M059J (cell line): ENCODE data around the gene PDLIM5. TPM values are rescaled to one million over a fixed set of nuclear protein-coding genes. Genes with fewer than 3 reads are reported as not detected.
"Not testable (repeated sequence)": the region's sequence is repeated elsewhere in the genome, so short reads cannot be mapped to it uniquely, and the experiment has no call there.

ENCODE experiments used
- DNase-seq: peaks from one replicate; pipeline ENCODE4 v3.0.0-alpha.2; 2012; ENCODE audit warnings: low read depth
- total RNA-seq: library from RNA; depleted of rRNA; stranded (reverse); fragments of >200 nt; shearing (Covaris generic); gene quantifications from 2 replicates; pipeline ENCODE4 v1.2.3, GENCODE V29; 2014; rRNA removed

The PDLIM5 gene, protein sequence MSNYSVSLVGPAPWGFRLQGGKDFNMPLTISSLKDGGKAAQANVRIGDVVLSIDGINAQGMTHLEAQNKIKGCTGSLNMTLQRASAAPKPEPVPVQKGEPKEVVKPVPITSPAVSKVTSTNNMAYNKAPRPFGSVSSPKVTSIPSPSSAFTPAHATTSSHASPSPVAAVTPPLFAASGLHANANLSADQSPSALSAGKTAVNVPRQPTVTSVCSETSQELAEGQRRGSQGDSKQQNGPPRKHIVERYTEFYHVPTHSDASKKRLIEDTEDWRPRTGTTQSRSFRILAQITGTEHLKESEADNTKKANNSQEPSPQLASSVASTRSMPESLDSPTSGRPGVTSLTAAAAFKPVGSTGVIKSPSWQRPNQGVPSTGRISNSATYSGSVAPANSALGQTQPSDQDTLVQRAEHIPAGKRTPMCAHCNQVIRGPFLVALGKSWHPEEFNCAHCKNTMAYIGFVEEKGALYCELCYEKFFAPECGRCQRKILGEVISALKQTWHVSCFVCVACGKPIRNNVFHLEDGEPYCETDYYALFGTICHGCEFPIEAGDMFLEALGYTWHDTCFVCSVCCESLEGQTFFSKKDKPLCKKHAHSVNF
- total RNA-seq = 49.8 and 54.3 TPM in 2 replicates

DNA sequence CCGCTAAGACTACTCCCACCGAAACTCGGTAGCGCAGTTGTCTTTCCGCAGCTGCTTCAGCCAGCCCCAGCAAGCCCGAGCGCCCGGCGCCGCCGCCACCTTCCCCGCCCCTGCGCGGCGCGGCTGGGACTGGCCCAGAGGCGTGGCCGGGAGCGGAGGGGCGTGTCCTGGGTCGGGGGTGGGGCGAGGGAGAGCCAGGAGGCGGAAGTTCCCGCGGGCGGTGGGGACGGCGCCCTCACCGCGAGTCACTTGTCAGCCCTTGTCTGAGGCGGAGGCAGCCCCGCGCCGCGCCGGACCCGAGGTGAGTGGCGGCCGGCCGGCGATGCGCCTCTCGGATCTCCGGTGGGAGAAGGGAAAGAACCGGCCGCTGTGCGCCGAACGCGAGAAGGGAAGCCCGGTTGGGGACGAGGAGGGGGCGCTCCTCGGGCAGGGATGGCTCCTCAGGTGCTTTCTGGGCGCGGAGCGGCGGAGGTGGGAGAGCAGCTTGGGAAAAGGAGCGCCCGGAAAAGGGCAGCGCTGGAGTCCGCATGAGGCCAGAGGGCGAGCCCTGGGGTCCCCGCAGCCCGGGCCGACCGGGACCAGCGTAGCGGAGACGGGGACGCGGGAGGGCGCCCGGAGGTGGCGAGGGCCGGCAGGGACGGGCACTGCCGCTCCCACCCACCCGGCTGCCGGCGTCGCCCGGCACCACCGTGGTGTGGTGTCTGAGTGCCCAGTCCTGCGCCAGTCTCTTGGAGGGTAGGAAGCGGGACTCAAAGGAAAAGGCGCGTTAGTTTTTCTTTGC, at the start of gene PDLIM5:
TSS of gene PDLIM5 (plus strand) at position 248 of the 781 bp plus-strand sequence. CDS start 3,347 bp downstream, outside the sequence.
- DNase-seq = peak; percentile 84

DNA sequence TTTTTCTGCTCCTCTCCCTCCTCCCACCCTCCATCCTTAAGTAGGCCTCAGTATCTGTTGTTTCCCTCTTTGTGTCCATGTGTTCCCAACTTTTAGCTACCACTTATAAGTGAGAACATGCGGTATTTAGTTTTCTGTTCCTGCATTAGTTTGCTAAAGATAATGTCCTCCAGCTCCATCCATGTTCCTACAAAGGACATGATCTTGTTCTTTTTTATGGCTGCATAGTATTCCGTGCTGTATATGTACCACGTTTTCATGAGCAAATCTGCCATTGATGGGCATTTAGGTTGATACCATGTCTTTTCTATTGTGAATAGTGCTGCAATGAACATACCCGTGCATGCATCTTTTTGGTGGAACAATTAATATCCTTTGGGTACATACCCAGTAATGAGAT, 49.3 kb upstream of the PDLIM5 start:
- DNase-seq = not testable (repeated sequence)

DNA sequence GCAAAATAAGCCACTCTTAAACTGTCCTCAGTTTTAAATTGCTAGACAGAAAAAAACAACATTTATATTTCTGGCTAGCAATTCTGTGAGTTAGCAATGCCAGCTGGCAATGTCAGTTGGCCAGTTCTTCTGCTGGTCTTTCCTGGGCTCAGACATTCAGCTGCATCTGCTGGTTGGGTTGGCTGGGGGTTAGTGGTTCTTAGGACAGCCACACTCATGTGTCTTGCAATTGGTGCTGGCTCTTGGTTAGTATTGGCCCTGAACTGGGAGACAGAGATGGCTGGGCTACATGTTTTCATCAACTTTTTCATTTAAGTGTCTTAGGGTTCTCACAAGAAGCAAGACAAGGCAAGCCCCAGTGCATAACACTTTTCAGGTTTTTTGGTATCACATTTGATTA, 48.0 kb upstream of the PDLIM5 start:
- DNase-seq = no peak

DNA sequence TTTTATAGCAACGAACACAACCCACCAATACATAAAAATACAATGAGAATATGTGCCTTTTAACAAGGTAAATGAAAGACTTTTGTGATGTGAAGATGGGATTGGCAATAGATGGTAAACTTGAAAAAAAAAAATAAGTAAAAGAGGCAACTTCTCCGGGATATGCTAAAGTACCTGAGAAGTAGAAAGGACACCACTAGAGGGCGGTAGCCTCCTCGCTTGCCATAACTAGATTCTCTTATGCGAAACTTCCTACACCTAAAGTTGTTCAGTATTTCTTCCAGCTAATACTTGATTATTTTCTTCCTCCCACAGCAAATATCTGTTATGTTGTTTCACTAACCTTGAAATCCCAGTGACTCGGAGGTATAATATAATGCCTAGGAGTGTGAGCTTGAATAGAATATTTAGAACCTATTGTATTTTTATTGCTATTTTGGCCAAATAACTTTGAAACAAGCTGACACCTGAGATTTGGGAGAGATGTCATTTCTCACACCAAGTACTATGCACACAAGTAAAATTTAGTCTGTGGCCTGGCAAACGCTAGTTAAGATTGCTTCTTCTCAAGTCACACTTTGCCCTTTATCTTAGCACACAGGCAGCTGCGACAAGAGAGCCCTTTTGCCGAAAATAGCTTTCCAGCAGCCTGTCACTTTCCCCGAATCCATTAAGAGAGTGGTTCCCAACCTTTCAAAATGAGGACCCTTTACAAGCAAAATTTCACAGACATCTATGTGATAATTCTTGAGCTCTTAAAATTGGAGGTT, 44.9 kb upstream of the PDLIM5 start:
- peak; percentile 74 for DNase-seq

DNA sequence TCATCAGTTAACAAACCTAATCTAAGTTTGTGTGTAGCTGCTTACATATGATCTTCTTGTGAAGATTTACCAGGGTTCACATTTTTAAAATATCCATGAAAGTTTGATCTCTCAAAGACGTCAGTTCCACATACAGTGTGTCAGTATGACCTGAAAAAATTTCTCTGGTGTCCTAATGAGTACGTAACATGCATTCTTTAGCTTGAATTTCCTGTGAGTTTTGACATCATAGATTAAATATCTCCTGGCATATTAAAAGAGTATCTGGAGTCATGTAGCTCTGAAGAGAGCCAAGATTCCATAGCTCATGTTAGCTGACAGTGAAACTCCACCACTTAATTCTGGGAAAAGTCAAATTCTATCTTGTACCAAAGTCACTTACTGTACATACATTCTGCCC, 43.9 kb upstream of the PDLIM5 start:
- DNase-seq = no peak

DNA sequence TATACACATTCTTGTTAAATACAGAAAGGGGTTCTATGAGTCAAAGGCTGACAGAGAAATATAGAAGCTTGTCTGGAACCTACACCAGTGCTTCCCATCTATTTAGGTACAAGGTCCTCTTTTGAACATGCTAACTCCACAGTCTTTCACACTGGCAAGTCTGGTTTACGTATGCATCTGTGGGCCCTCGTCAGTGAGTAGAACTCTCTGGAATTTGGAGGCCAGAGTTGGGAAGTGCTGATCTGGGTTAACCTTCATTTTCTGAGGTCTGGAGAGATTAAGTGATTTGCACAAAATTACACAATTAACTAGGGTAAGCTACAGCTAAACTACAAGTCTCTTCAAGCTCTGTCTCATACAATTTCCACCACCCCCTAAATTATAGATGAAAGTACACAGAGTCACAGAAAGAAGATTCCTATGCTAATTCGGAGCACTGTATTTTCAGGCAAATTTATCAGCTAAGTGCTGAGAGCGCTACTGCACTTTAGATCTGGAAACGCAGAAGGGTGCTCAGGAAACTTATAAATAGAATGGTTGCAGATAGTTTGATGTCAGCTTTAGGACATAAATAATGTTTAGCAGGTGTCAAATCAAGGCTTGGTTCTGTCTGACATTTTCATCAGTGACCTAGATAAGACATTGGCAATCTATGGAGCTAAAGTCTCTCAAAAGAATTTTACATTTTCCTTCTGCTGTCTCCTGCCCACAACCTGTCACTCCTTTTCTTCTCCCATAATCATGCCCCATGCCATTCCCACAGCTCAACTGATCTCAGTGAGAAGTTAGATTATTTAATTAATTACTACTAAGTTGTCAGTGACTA, 43.0 kb upstream of the PDLIM5 start:
- no peak for DNase-seq

DNA sequence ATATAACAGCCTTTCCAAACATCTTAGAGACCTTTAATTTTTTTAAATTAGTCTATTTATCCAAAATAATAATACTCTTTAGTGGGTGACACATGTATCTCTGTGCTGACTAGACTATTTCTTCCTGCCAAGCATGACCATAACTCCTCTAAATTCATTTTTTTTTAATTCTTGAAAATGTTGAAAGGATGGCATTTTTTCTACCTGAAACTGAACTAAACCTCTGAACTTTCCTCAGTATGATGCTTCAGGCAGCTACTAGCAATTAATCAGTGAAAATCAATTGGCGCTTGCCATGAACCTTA, 42.4 kb upstream of the PDLIM5 start:
- no peak for DNase-seq

DNA sequence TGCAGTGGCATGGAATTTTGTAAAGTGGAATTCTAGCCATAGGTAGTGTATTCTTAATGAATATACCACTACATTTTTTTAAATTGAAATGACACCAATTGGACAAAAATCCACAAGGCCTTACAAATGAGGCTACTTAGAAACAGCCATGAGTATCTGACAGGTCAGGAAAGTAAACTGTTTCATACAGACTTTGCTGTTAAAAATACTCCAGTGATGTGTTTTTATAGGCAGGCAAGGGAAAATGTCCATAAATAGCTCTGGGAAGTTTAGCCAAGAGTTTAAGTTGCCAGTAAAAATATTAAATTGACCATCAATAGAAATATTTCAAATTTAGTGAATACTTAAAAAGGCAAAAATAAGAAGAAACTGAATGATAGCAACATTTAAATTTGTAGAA, 41.8 kb upstream of the PDLIM5 start:
- DNase-seq = no peak

DNA sequence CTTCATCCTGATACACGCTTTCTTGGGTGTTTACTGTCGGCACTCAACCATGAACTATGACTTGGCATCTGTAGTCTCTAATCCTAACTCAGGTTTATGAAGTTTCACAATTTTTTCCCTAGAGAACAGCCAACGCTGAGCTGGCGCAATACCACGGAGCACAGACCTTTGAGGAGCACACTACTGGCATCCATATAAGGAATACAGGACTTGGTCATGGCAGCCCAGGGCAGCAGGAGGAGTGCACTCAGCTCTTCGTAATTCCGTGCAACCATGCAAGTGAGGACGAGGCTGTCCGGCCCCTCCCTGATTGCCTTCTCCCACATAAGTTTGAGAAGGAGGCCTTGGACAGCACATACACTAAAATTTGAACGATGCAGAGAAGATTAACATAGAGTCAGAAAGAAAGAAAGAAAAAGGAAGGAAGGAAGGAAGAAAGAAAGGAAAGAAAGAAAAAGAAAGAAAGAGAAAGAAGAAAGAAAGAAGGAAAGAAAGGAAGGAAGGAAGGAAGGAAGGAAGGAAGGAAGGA, 41.0 kb upstream of the PDLIM5 start:
- peak; percentile 28 for DNase-seq

DNA sequence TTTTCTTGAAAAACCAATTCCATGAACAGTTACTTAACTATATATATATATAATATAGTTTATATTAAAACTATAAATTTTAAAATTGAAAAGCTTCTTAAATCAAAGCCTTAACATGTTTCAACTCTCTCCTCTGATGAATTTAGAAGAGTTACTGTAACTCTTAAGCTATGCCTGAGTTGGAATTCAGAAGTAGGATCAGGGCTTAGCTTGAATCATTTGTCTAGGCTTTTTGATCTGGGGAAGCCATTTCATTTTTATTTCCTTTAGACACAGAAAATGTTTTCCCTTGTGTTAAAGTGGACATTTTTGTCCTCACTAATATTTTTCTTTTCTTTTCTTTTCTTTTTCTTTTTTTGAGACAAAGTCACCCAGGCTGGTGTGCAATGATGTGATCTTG, 40.4 kb upstream of the PDLIM5 start:
- no peak for DNase-seq

DNA sequence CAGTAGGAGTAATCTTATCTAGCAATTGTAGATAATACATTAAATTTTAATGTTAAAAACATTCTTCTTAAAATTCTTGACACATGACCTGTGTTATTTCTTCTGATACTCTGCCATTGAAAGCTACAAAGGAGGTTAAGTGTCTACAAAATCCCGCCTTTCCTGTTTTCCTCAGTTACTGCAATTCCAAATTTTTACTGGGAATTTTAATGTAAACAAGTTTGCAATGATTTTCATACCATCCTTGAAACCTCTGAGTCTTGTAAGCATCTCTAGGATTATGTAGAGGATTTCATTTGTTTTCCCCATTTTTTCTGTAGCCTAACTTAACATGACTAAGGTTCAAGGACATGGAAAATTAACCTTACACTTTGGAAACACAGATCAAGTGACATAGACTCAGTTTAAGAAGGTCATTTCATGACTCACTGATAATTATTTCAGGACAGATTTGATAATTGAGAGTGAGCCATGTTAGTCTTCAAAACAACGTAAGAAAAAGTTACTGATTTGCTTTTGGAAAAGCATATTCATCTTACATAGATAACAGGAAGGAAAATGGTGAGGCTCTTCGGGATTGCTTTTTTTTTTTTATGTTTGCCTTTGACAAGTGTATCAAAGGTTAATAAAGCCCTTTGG, 39.6 kb upstream of the PDLIM5 start:
- peak; percentile 10 for DNase-seq

DNA sequence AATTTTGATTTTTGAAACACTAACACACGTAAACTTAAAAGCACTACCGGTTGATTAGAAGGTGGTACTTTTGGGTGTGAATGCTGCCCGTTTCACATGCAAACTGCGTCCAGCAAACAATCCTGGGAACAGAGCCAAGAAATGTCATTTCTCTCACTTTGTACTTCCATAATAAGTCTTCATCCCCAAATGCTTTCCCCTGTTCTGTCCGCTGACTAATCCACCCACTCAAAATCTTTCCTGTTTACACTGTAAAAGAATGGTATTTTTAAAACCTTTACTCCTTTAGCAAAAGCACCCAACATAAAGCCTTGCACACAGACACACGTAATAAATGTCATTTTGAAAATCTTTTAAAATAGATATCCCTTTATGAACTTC, 39.1 kb upstream of the PDLIM5 start:
- peak; percentile 70 for DNase-seq

DNA sequence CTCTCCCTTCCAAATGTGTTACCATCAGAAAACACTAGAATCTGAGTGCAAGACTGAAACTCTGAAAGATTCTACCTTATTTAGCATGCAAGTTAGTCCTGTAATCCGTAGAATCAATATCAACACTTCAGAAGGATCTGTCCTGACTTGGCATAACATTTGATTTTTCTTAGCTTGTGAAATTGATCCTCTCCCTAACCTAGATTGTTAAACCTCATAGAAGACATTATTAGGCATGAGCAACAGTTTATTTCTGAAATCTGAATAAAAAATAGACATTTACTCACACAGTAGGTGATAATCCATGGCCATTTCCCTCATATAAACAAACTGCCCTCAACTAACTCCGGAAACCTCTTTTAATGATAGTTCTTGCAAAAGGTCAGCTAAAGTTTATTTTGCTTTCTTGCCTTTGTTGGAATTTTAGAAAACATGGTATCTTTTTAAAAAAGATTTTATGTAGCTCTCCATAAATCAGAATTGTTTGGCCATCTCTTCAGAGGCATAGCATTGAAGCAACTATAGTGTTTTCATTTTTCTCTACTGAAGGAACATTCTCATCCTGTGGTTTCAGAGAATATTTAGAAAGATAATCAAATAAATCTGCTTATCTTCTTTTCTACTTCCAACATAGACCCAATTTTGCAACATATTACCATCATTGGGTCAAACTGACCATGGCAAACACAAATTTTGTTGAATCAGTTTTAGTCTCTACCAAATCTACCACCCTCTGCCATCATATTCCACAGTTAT, 38.5 kb upstream of the PDLIM5 start:
- DNase-seq = peak; percentile 40

DNA sequence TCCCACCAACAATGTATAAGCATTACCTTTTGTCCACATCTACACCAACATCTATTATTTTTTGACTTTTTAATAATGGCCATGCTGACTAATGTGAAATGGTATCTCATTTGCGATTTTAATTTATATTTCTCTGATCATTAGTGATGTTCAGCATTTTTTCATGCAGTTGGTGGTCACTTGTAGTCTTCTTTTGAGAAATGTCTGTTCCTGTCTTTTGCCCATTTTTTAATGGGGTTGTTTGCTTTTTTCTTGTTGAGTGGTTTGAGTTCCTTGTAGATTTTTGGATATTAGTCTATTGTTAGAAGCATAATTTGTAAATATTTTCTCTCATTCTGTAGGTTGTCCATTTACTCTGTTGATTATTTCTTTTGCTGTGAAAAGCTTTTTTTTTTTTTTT, 36.8 kb upstream of the PDLIM5 start:
- DNase-seq = no peak

DNA sequence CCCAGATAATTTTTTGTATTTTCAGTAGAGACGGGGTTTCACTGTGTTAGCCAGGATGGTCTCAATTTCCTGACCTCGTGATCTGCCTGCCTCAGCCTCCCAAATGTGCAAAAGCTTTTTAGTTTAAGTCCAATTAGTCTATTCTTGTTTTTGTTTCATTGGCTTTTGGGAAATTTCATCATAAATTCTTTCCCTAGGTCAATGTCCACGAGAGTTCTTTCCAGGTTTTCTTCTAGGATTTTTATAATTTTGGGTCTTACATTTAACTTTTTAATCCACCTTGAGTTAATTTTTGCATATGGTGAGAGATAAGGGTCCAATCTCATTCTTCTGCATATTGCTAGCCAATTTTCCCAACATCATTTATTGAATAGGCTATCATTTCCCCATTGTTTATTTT, 36.3 kb upstream of the PDLIM5 start:
- DNase-seq = no peak

DNA sequence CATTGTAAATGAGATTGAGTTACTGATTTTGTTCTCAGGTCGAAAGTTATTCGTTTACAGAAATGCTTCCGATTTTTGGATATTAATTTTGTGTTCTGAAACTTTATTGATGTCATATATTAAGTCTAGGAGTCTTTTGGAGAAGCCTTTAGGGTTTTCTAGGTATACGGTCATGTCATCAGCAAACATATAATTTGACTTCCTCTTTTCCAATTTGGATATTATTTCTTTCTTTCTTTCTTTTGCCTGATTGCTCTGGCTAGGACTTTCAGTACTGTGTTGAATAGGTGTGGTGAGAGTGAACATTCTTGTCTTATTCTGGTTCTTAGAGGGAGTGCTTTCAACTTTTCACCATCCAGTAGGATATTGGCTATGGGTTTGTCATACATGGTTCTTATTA, 35.4 kb upstream of the PDLIM5 start:
- DNase-seq = no peak

DNA sequence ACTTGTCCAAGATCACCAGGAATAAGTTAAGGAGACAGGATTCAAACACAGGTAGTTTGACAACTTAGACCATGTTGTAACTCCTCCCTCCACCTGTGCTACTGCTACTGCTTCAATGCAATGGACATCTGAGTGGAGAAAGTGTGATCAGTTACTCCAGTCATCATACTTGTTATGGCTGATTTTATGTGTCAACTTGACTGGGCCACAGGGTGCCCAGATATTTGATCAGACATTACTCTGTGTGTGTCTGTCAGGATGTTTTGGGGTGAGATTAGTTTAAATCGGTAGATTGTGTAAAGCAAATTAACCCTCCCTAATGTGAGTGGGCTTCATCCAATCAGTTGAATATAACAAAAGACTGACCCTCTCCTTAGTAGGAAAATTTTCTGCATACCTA, 34.8 kb upstream of the PDLIM5 start:
- no peak for DNase-seq

DNA sequence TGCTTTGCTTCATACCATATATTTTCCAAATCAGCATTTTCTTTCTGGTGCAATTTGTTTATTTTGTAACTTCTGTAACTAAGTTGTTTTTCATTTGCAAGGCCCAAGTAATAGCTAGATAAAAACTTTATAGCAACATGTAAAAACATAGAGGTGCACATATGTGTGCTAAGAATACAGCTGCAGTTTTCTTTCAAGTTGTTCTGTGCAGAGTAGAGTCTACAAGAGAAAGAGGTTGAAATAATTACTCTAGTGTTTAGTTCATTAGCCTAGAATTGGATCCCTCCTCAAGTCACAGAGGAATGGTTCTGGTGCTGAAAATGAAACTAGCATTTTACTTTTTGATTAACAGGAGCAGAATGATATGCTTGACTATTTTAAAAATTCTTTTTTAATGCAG, 32.2 kb upstream of the PDLIM5 start:
- no peak for DNase-seq

DNA sequence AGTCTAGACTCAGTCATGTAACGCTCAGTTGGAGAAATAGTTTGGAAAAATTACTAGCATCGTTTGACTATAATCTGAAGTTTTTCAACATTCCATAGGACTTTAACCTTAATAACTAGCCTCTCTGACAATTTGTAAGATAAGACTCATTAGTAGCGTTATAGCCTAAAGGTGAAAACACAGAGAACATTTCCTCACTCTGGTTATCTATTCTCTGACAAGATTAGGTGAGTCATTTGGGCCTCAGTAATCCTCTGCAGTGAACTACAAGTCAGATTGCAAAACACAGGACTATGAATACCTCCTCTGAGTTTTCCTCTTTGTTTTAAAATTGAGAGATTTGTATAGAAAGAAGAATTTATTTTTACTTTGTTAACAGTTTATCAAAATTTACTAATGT, 31.8 kb upstream of the PDLIM5 start:
- DNase-seq = peak; percentile 60

DNA sequence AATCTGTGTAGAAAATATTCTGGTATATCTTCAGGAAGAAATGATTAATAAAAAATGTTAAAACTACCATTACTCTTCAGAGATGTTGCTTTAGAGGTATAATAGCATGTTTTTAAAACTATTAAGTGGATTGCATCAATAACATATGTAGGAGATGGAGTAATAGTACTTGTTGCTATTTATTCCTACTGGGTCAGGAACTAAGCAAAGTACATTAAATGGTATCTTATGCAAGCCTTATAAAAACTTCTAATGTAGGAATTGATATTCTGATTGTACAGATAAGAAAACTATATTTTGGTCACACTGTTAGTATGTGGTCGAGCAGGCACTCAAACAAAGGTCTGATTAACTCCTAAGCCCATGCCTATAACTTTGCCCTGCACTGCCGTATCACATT, 31.4 kb upstream of the PDLIM5 start:
- no peak for DNase-seq
